Sciatic nerve (tissue), 2 donors: ENCODE measurements around the gene PFKFB4. TPM values are rescaled to one million over a fixed set of nuclear protein-coding genes. Genes with fewer than 3 reads are reported as not detected.

Experiments
- ATAC-seq: fragments of 200-7000 bp; cut with Tn5 transposase; one replicate; pipeline ENCODE4 v1.9.1; 2020; ENCODE audit warnings: mild to moderate bottlenecking, moderate library complexity
- DNase-seq: peaks from one replicate; pipeline ENCODE4 v3.0.0-alpha.2; 2020; ENCODE audit warnings: low spot score
- intact Hi-C: fragments of 100-400 bp; cut with DNase I; formaldehyde crosslinking; loops from one replicate; pipeline ENCODE4 v1.14.2; 2022
- total RNA-seq: library from RNA; stranded (reverse); fragmentation: NEBNext Ultra II Directional; extraction: Animal tissue kit (Norgen Biotek cat#: 25700); gene quantifications from one replicate; pipeline ENCODE4 v1.2.1, GENCODE V29; 2021
- donor health status: DM: no; HTN: no; CAD: no.
- donor health status: DM: no; HTN: no; CAD: no.

The PFKFB4 gene
- total RNA-seq, 1 donor from 2014 or later, result 7.9 TPM

- ATAC-seq, result no peak
- intact Hi-C loops, result no loop called here
- no peak for DNase-seq
These were observed 31.6 kb upstream of the PFKFB4 start for GRCh38 chr3:48588230-48588629.

DNA sequence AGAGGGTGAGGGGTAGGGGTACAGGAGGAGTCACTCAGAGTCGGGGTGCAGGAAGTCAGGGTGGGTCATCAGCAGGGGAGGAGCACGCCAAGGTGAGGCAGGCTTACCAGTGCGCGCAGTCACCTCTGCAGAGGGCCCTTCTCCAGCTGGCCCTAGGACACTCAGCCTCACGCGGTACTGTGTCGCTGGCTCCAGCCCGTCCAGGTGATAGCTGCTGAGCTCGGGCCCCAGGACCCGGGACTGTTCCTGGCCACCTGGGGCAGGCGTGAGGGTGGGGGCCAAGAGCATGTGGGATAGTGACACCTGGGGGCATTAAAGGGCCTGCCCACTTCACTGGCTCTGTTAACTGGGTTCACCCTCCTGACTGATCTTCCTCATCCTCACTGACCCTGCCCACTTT lies 31.1 kb upstream of the PFKFB4 start:
- no peak for ATAC-seq
- intact Hi-C loops, result no loop called here
- no peak for DNase-seq

DNA sequence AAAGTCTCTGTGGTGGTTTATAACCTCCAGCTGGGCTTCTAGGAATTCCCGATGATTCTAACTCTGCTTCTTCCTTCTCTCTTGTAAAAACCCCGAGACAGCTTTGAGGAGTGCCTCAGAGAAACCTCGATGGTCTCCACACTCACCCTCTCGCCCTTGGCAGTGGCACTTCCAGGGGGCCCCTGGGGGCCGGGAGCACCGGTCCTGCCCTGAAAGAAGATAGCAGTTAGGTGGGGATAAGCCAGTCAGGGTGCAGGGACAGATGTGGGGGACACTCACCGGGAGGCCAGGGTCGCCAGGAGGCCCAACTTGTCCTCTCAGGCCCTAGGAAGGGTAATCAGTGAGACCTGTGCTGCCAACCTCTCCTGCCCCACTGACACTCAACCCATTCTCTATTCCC lies 28.8 kb upstream of the PFKFB4 start:
- intact Hi-C loops, result no loop called here
- ATAC-seq (no peak), DNase-seq (no peak)

DNA sequence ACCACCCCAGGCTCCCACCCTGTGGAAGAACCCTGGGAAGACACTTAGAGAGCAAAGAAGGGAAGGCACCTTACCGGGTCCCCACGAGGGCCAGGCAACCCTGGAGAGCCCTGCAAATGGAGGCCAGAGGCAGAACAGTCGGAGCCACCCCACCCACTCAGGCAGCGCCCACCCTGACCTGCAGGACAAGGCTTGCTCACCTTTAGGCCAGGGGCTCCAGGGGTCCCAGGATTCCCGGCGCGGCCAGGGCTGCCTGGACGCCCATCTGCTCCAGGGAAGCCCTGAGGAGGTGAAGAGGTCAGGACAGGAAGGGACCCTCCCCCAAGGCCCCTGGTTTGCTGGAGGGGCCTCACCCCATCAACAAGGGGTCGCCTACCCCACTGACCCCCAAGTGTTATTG lies 28.2 kb upstream of the PFKFB4 start:
- ATAC-seq (no peak), DNase-seq (no peak)
- intact Hi-C loops, result no loop called here

GRCh38 chr3:48581621-48582481 lies 25.2 kb upstream of the PFKFB4 start:
- ATAC-seq (no peak), DNase-seq (no peak)
- intact Hi-C loops, result no loop called here

- ATAC-seq, result no peak
- intact Hi-C loops, result no loop called here
These were observed 20.0 kb upstream of the PFKFB4 start for GRCh38 chr3:48576647-48577046.

DNA sequence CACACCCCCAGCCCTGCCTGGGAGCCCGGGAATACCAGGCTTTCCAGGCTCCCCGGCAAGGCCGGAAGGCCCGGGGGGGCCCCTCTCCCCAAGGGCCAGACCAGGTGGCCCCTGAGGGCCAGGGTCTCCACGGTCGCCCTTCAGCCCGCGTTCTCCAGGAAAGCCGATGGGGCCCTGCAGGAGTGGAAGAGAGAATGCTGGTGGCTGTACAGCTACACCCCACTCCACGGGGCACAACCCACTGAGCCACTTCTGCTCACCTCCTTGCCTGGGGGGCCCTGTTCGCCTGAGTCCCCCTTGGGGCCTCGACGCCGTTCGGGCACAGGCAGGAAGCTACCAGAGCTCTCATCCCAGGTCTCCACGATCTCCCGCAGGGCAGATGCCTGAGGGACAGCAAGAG lies 18.8 kb upstream of the PFKFB4 start:
- DNase-seq (no peak), ATAC-seq (no peak)
- intact Hi-C loops, result no loop called here

More at GRCh38 chr3:48576647-48577046, 20.0 kb upstream of the PFKFB4 start:
- DNase-seq, result no peak

GRCh38 chr3:48573973-48574585 lies 17.5 kb upstream of the PFKFB4 start:
- ATAC-seq (no peak), DNase-seq (no peak)
- intact Hi-C loops, result no loop called here

DNA sequence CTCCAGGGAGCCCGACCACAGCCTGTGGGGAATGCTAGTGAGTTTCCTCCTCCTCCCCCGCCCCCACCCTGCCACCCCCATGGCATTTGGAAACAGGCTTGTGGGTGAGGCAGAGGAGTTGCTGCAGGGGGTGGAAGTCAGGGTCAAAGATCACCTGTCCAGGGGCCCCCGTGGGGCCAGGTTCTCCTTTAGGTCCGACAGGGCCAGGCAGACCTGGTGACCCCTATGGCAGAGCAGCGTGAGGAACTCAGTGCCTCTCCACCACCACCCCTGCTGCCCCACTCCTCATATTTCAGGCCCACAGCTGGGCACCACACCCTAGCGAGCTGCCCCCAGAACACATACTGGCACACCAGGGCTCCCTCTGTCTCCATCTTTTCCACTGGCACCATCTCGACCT lies 15.9 kb upstream of the PFKFB4 start:
- ATAC-seq, result no peak
- intact Hi-C loops, result no loop called here
- DNase-seq, result no peak

DNA sequence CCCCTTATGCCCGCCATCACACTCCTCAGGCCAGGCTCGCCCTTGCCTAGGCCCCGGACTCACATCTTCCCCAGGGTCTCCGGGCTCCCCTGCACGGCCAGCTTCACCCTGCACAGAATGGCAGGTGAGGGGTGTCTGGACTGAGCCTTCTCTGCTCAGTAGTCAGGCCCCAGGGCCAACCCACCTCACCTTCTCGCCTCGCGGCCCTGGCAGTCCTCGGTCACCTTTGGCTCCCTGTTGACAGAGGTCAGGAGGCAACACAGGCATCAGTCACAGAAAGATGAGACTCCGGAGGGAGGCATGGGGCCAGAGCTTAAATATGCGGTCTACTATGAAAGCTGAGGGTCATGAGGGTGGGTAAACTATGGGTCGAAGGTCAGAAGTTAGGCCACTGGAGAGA lies 15.3 kb upstream of the PFKFB4 start:
- intact Hi-C loops, result no loop called here
- ATAC-seq (no peak), DNase-seq (no peak)

DNA sequence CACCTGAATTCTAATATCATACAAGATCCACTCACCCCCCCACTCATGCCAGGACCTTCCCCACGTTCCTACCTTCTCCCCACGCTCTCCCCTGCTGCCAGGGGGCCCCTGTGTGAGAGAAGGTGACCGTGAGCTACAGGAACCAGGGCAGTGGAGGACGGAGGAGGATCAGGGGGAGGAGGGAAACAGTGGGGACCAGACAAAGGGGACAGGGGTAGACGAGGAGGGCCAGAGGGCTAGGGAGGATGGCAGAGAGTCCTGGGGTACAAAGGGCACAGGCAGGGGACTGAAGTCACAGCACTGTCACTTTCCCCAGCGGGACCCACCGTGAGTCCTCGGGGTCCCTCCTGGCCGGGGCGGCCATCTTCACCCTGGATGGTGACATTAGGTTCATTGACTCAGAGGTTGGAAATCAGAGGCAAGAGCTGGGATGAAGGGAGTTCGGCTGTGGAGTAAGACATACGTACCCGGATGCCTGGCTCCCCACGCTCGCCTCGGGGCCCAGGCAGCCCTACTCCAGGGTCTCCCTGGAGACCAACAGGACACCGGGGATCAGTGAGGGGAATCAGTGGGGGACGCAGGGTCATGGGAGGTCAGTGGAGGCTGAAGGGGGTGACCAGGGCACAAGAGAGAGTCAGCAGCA lies 13.3 kb upstream of the PFKFB4 start:
- intact Hi-C loops, result no loop called here
- ATAC-seq (no peak), DNase-seq (no peak)

- ATAC-seq (no peak), DNase-seq (no peak)
- intact Hi-C loops, result no loop called here
These were observed 12.8 kb upstream of the PFKFB4 start for GRCh38 chr3:48569400-48569799.

DNA sequence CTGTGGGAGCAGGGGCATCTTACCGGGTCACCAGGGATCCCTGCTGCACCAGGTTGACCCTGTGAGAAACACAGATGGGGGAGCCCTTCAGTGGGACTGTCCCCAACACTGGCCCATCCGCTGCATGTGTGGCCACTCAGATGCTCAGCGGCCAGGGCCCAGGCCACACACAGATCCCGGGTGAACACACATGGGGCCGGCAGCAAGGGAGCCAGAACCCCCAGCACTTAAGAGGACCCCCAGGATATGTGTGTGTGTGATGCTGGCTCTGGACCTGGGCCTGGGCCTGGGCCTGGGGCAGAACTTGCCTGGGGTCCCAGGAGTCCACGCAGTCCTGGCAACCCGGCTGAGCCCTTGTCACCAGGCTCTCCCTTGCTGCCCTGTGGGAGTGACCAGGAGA lies 11.9 kb upstream of the PFKFB4 start:
- intact Hi-C loops, result no loop called here
- DNase-seq, result no peak
- ATAC-seq, result no peak

DNA sequence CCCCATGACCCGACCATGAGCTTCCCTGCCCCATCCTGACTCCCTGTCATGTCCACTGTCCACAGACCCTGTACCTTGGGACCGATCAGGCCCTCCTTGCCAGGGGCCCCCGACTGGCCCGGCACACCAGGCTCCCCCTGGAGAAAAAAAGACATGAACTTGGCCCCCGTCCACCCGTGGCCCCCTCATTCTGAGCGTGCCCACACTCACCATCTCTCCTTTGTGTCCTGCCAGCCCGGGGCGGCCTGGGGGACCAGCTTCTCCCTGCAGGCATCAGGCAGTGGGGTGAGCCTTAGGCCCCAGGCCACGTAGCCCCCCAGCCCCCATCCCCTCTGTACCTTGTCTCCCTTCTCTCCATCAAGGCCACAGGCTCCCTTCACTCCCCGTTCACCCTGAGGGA lies 10.9 kb upstream of the PFKFB4 start:
- intact Hi-C loops, result no loop called here
- ATAC-seq, result no peak
- no peak for DNase-seq

GRCh38 chr3:48567090-48567489 lies 10.5 kb upstream of the PFKFB4 start:
- ATAC-seq, result no peak
- no peak for DNase-seq
- intact Hi-C loops, result no loop called here

- ATAC-seq, result no peak
- intact Hi-C loops, result no loop called here
- DNase-seq, result no peak
These were observed 9.8 kb upstream of the PFKFB4 start for GRCh38 chr3:48566401-48566760.

- intact Hi-C loops, result no loop called here
- ATAC-seq (no peak), DNase-seq (no peak)
These were observed 9.2 kb upstream of the PFKFB4 start for GRCh38 chr3:48565591-48566400.

DNA sequence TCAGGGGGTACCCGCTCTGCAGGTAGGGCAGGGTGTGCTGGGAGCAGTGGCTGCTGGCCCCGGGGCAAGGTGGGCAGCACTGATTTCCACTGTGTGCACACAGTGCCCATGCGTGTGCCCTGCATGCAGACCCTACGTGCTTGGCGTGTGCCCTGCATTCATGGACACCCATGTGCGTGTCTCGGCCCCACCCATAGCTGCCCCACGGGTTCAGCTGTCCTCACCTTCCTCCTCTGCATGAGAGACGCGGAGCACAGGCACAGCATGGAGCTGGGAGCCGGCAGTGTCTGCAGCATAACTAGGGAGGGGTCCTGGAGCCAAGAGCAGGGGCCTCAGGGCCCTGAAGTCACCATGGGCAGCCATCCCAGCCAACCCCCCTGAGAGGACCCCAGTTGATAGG lies 8.6 kb upstream of the PFKFB4 start:
- ATAC-seq (no peak), DNase-seq (no peak)
- intact Hi-C loops, result no loop called here

DNA sequence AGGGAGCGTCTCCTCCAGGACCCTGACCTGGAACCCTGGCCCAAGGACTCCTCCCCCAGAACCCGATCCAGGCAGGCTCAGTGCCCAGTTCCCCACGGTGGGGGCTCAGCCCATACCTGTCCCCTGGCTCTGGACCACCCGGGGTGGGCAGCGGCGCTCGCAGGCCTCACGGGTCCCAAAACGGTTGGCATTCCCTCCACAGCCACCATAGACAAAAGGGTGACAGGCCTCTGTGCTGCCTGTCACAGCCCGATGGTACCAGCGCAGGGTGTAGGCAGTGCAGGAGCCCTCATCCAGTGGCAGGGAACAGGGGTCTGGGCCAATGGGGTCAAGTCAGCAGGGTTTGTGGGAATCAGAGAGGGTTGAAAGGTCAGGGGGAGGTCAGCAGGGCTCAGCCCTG lies 8.1 kb upstream of the PFKFB4 start:
- intact Hi-C loops, result no loop called here
- no peak for DNase-seq
- ATAC-seq, result no peak

DNA sequence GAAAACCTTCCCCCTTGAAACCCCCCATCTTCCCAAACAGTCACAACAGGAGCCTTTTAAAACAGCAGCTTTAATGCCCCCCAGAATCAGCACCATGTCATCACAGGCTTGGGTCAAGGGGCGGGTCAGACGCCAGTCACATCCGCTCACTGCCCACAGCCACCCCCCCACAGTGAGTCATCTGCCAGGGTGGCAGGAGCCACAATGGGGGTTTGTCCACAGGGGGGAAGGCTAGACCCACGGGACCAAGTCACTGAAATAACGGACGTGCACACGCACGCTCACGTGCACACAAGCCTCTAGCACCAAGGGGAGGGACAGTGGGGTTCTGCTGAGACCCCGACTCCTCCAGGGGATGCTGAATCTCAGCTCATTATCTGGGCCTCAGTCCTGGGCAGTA lies 7.4 kb upstream of the PFKFB4 start:
- intact Hi-C loops, result no loop called here
- DNase-seq, result peak; percentile 79
- no peak for ATAC-seq
